Globus pallidus (tissue), 1 donor: ENCODE data around the gene ARHGEF16.

Source experiments
- DNase-seq: peaks from one replicate; pipeline ENCODE4 v3.0.0-alpha.2; 2015; ENCODE audit warnings: low spot score

ARHGEF16 gene

GRCh38 chr1:3502641-3503524, 48.4 kb downstream of the ARHGEF16 start:
- DNase-seq, result no peak

GRCh38 chr1:3503525-3503886, 49.0 kb downstream of the ARHGEF16 start:
- DNase-seq, result no peak

GRCh38 chr1:3504151-3504821, 49.8 kb downstream of the ARHGEF16 start:
- peak; percentile 63 for DNase-seq

GRCh38 chr1:3504822-3505153, 50.3 kb downstream of the ARHGEF16 start:
- DNase-seq, result no peak

GRCh38 chr1:3505161-3505560, 50.7 kb downstream of the ARHGEF16 start:
- DNase-seq, result no peak

GRCh38 chr1:3506041-3506440, 51.6 kb downstream of the ARHGEF16 start:
- no peak for DNase-seq

- no peak for DNase-seq
Observed at GRCh38 chr1:3506943-3507342, 52.5 kb downstream of the ARHGEF16 start.

GRCh38 chr1:3507636-3508275, 53.3 kb downstream of the ARHGEF16 start:
- no peak for DNase-seq

- DNase-seq, result no peak
Observed at GRCh38 chr1:3508757-3509415, 54.4 kb downstream of the ARHGEF16 start.

GRCh38 chr1:3509721-3510120, 55.3 kb downstream of the ARHGEF16 start:
- DNase-seq, result no peak

GRCh38 chr1:3510136-3510955, 55.9 kb downstream of the ARHGEF16 start:
- DNase-seq, result no peak

- no peak for DNase-seq
Observed at GRCh38 chr1:3510956-3511250, 56.4 kb downstream of the ARHGEF16 start.

- no peak for DNase-seq
Observed at GRCh38 chr1:3511306-3511705, 56.8 kb downstream of the ARHGEF16 start.

GRCh38 chr1:3511856-3512255, 57.4 kb downstream of the ARHGEF16 start:
- no peak for DNase-seq

- DNase-seq, result no peak
Observed at GRCh38 chr1:3514404-3514803, 59.9 kb downstream of the ARHGEF16 start.

GRCh38 chr1:3515272-3515671, 60.8 kb downstream of the ARHGEF16 start:
- DNase-seq, result no peak

- DNase-seq, result no peak
Observed at GRCh38 chr1:3515774-3516480, 61.5 kb downstream of the ARHGEF16 start.

GRCh38 chr1:3516481-3516869, 62.0 kb downstream of the ARHGEF16 start:
- no peak for DNase-seq

- DNase-seq, result no peak
Observed at GRCh38 chr1:3516911-3517675, 62.6 kb downstream of the ARHGEF16 start.

GRCh38 chr1:3518256-3518655, 63.8 kb downstream of the ARHGEF16 start:
- DNase-seq, result no peak

GRCh38 chr1:3518756-3519155, 64.3 kb downstream of the ARHGEF16 start:
- no peak for DNase-seq
